B cell (primary cell): ENCODE results near the gene MLNR. TPM values are rescaled to one million over a fixed set of nuclear protein-coding genes. Genes with fewer than 3 reads are reported as not detected.

Source experiments
- ATAC-seq: fragments of 200-7000 bp; cut with Tn5 transposase; one replicate; pipeline ENCODE4 v1.10.0; 2021; ENCODE audit warnings: low read depth, mild to moderate bottlenecking, moderate number of reproducible peaks, moderate library complexity
- CTCF ChIA-PET: fragments of 350-600 bp; sonication (Branson Sonifier 250); formaldehyde crosslinking; loops from one replicate; lab custom pipeline; 2021; ENCODE audit warnings: antibody characterized with exemption, inconsistent platforms; lab: Charles Lee
- POLR2A ChIA-PET: fragments of 350-600 bp; sonication (Branson Sonifier 250); formaldehyde crosslinking; loops from one replicate; lab custom pipeline; 2021; ENCODE audit warnings: antibody characterized with exemption; lab: Charles Lee
- DNase-seq: peaks from one replicate; pipeline ENCODE4 v3.0.0; 2013
- H2AFZ ChIP-seq: 2 replicates; pipeline ENCODE4 v1.6.1; 2012; ENCODE audit warnings: mild to moderate bottlenecking, low read depth, low read length; ENCODE audit not compliant: insufficient read depth, poor library complexity, severe bottlenecking
- H3K27ac ChIP-seq, 2 donors: 1 replicate in 1 of 2; 2 replicates in 1 of 2; pipeline ENCODE4 v1.5.1; 2012 to 2013; ENCODE audit warnings: low read length in 2 of 2, mild to moderate bottlenecking in 2 of 2, moderate library complexity in 1 of 2
- H3K27me3 ChIP-seq, 4 experiments: fragments of 200-600 bp in 1 of 4; sonication (generic) in 1 of 4; replicated peaks in 1 of 4; 1 replicate in 2 of 4; 2 replicates in 2 of 4; pipeline versions ENCODE4 v1.6.1 to v1.7.0; 2013 to 2016; ENCODE audit warnings: low read length in 3 of 4, mild to moderate bottlenecking in 2 of 4, mixed read lengths in 1 of 4, moderate library complexity in 1 of 4; ENCODE audit not compliant: insufficient read depth in 4 of 4, control insufficient read depth in 3 of 4; ENCODE audit errors: control extremely low read depth in 1 of 4
- H3K36me3 ChIP-seq, 2 experiments: replicated peaks in 1 of 2; 1 replicate in 1 of 2; 2 replicates in 1 of 2; pipeline versions ENCODE4 v1.6.1 to v1.7.1; 2013; ENCODE audit warnings: low read length in 1 of 2; ENCODE audit not compliant: insufficient read depth in 2 of 2, control insufficient read depth in 1 of 2; ENCODE audit errors: control extremely low read depth in 1 of 2, extremely low read depth in 1 of 2
- H3K4me1 ChIP-seq, 2 donors: fragments of 200-600 bp in 1 of 2; sonication (generic) in 1 of 2; 1 replicate in 1 of 2; 2 replicates in 1 of 2; pipeline versions ENCODE4 v1.5.1 to v1.6.1; 2013 to 2017; ENCODE audit warnings: low read length in 2 of 2; ENCODE audit not compliant: control insufficient read depth in 2 of 2, insufficient read depth in 2 of 2
- H3K4me2 ChIP-seq: replicated peaks from 2 replicates; pipeline ENCODE3; 2012; ENCODE audit warnings: mild to moderate bottlenecking, low read depth, low read length; ENCODE audit not compliant: poor library complexity, severe bottlenecking
- H3K4me3 ChIP-seq, 5 experiments: fragments of 200-600 bp in 1 of 5; sonication (generic) in 1 of 5; 1 replicate in 3 of 5; 2 replicates in 2 of 5; pipeline versions ENCODE4 v1.5.1 to v1.7.0; 2011 to 2016; ENCODE audit warnings: low read length in 4 of 5, mild to moderate bottlenecking in 4 of 5, low read depth in 2 of 5, control low read depth in 1 of 5, moderate library complexity in 1 of 5; ENCODE audit not compliant: insufficient read depth in 1 of 5; ENCODE audit errors: control extremely low read depth in 1 of 5, extremely low read depth in 1 of 5
- H3K79me2 ChIP-seq: fragments of 200-600 bp; sonication (generic); one replicate; pipeline ENCODE4 v1.6.0; 2016; ENCODE audit warnings: low read length; ENCODE audit not compliant: control insufficient read depth, insufficient read depth
- H3K9ac ChIP-seq: fragments of 200-600 bp; sonication (generic); 2 replicates; pipeline ENCODE4 v1.6.1; 2017; ENCODE audit warnings: mild to moderate bottlenecking, low read length, moderate library complexity
- H3K9me3 ChIP-seq, 3 donors: one replicate each; pipeline versions ENCODE4 v1.6.1 to v1.7.1; 2013; ENCODE audit warnings: low read length in 2 of 3; ENCODE audit not compliant: control insufficient read depth in 2 of 3, insufficient read depth in 1 of 3; ENCODE audit errors: control extremely low read depth in 1 of 3
- H4K20me1 ChIP-seq: 2 replicates; pipeline ENCODE4 v1.6.0; 2012; ENCODE audit warnings: mild to moderate bottlenecking, low read length; ENCODE audit not compliant: insufficient read depth, control insufficient read depth, poor library complexity, severe bottlenecking
- H3K27ac Mint-ChIP-seq: one replicate; pipeline ENCODE4 v1.8.0; 2021; ENCODE audit warnings: mixed read lengths
- H3K27me3 Mint-ChIP-seq: one replicate; pipeline ENCODE4 v1.8.0; 2021; ENCODE audit warnings: mixed read lengths
- H3K4me1 Mint-ChIP-seq: one replicate; pipeline ENCODE4 v1.8.0; 2021; ENCODE audit warnings: mixed read lengths
- H3K4me3 Mint-ChIP-seq: one replicate; pipeline ENCODE4 v1.8.0; 2021; ENCODE audit warnings: mixed read lengths
- H3K9me3 Mint-ChIP-seq: one replicate; pipeline ENCODE4 v1.8.0; 2022; ENCODE audit warnings: mixed read lengths; ENCODE audit not compliant: insufficient read depth
- CTCF ChIP-seq: fragments of 200-600 bp; IDR thresholded peaks from one replicate; pipeline ENCODE4 v1.8.0; 2022; ENCODE audit warnings: antibody characterized with exemption, mild to moderate bottlenecking
- EZH2 ChIP-seq: IDR thresholded peaks from 2 replicates; pipeline ENCODE4 v1.6.1; 2012; ENCODE audit warnings: borderline replicate concordance, low read depth, mild to moderate bottlenecking, moderate library complexity, low read length; ENCODE audit not compliant: insufficient read depth, poor library complexity, severe bottlenecking
- WGBS: methylation state at CpG from one replicate; pipeline ENCODE4 v1.1.5; 2013; ENCODE audit warnings: missing lambda C conversion rate; ENCODE audit not compliant: insufficient coverage; 5-methylcytosine and 5-hydroxymethylcytosine counted together
- intact Hi-C: fragments of 100-400 bp; cut with micrococcal nuclease; formaldehyde crosslinking; loops from one replicate; pipeline ENCODE4 v1.10.0; 2022
- polyA plus RNA-seq: library from polyadenylated mRNA; depleted of rRNA; stranded (reverse); fragments of >200 nt; gene quantifications from 2 replicates; pipeline ENCODE4 v1.2.3, GENCODE V29; 2012
- total RNA-seq, 2 donors: library from RNA; stranded (reverse); fragments of 120-200 nt in 1 of 2; gene quantifications; 1 replicate in 1 of 2; 2 replicates in 1 of 2; pipeline versions ENCODE4 v1.2.3 to v1.2.4, GENCODE V29; 2013 to 2022

MLNR gene
- total and polyA plus RNA-seq, 2 donors (not counting 1 experiment from before 2014, with no cell fraction given) = not detected

GRCh38 chr13:49190901-49191300 is 29.2 kb upstream of the MLNR start:
- H3K4me1 Mint-ChIP-seq = no peaks in the 10 kb centered on the region
- Histone ChIP-seq H3K27me3 (no peaks in the 10 kb centered on the region), H3K9me3 (no peaks in the 10 kb centered on the region), H3K9ac (no peak overlapping the region), H4K20me1 (no peaks in the 10 kb centered on the region), H3K4me3 (no peak overlapping the region), H3K27ac (no peak overlapping the region), H3K4me2 (no peak overlapping the region), H3K4me1 (no peaks in the 10 kb centered on the region), H2AFZ (no peak overlapping the region), H3K79me2 (no peaks in the 10 kb centered on the region), H3K36me3 (peaks cover 8 to 53% of the 10 kb centered on the region in 2 experiments)
- ATAC-seq = no peak
- H3K27me3 Mint-ChIP-seq = no peaks in the 10 kb centered on the region
- WGBS = no CpG with 5 or more reads among the region's 2 CpGs
- no peaks in the 10 kb centered on the region for H3K9me3 Mint-ChIP-seq
- H3K4me3 Mint-ChIP-seq = no peak overlapping the region
- ChIA-PET CTCF (no interaction called here), POLR2A (no interaction called here)
- intact Hi-C loops = no loop called here
- DNase-seq = no peak
- no peak overlapping the region for H3K27ac Mint-ChIP-seq
- TF ChIP-seq CTCF = no peak
- no peak for TF ChIP-seq EZH2

GRCh38 chr13:49206641-49207040 is 13.5 kb upstream of the MLNR start:
- H3K4me1 Mint-ChIP-seq = no peaks in the 10 kb centered on the region
- H3K4me3 Mint-ChIP-seq = no peak overlapping the region
- H3K4me3 ChIP-seq = no peak overlapping the region
- no peaks in the 10 kb centered on the region for H3K9me3 Mint-ChIP-seq
- no peaks in the 10 kb centered on the region for H3K4me1 ChIP-seq
- ChIA-PET POLR2A (no interaction called here), CTCF (no interaction called here)
- H3K9me3 ChIP-seq = no peaks in the 10 kb centered on the region
- peaks cover 23 to 36% of the 10 kb centered on the region in 2 experiments for H3K36me3 ChIP-seq
- TF ChIP-seq EZH2 = no peak
- no peak for TF ChIP-seq CTCF
- no peak overlapping the region for H3K27ac Mint-ChIP-seq
- no peak for ATAC-seq
- 100% methylated on average over 1 of the region's 3 CpGs for WGBS
- intact Hi-C loops = no loop called here
- H4K20me1 ChIP-seq = no peaks in the 10 kb centered on the region
- H2AFZ ChIP-seq = no peak overlapping the region
- H3K4me2 ChIP-seq = no peak overlapping the region
- H3K27me3 Mint-ChIP-seq = no peaks in the 10 kb centered on the region
- H3K27me3 ChIP-seq = no peaks in the 10 kb centered on the region
- no peak overlapping the region for H3K9ac ChIP-seq
- no peak overlapping the region for H3K27ac ChIP-seq
- no peak for DNase-seq
- H3K79me2 ChIP-seq = no peaks in the 10 kb centered on the region
